ENCODE data around the gene GRIA4.

GRIA4 gene

GRCh38 chr11:105690467-105690866 lies 80.6 kb downstream of the GRIA4 start:
- H2AFZ ChIP-seq (ENCODE audit: low read depth, low read length): no peak overlapping the region
- no peak overlapping the region for H3K4me3 ChIP-seq (ENCODE audit: low read length)
- no peak overlapping the region for H3K27ac ChIP-seq (ENCODE audit: low read length)
- TF ChIP-seq CTCF (IDR thresholded peaks at IDR 0.05; ENCODE audit: low read depth, low read length) (no peak), EZH2phosphoT487 (IDR thresholded peaks at IDR 0.05; ENCODE audit: low read depth) (no peak)
- H3K36me3 ChIP-seq (replicated peaks; ENCODE audit: low read depth, low read length): no peaks in the 10 kb centered on the region
- no peaks in the 10 kb centered on the region for H3K9me3 ChIP-seq (ENCODE audit: insufficient read depth, low read length)
- no peaks in the 10 kb centered on the region for H4K20me1 ChIP-seq (ENCODE audit: insufficient read depth, low read length)
- no peak overlapping the region for H3K4me2 ChIP-seq (ENCODE audit: low read length)
- no peaks in the 10 kb centered on the region for H3K79me2 ChIP-seq (ENCODE audit: low read length)
- no peaks in the 10 kb centered on the region for H3K4me1 ChIP-seq (ENCODE audit: low read length)
- H3K9ac ChIP-seq (ENCODE audit: low read length): no peak overlapping the region
- no peaks in the 10 kb centered on the region for H3K27me3 ChIP-seq (ENCODE audit: low read depth, low read length)

GRCh38 chr11:105693075-105693759 lies 83.3 kb downstream of the GRIA4 start:
- no peaks in the 10 kb centered on the region for H3K36me3 ChIP-seq (replicated peaks; ENCODE audit: low read depth, low read length)
- no peak overlapping the region for H3K9ac ChIP-seq (ENCODE audit: low read length)
- no peak overlapping the region for H3K27ac ChIP-seq (ENCODE audit: low read length)
- no peak overlapping the region for H3K4me2 ChIP-seq (ENCODE audit: low read length)
- H2AFZ ChIP-seq (ENCODE audit: low read depth, low read length): no peak overlapping the region
- no peak overlapping the region for H3K4me3 ChIP-seq (ENCODE audit: low read length)
- TF ChIP-seq CTCF (IDR thresholded peaks at IDR 0.05; ENCODE audit: low read depth, low read length) (no peak), EZH2phosphoT487 (IDR thresholded peaks at IDR 0.05; ENCODE audit: low read depth) (no peak)
- H4K20me1 ChIP-seq (ENCODE audit: insufficient read depth, low read length): no peaks in the 10 kb centered on the region
- no peaks in the 10 kb centered on the region for H3K27me3 ChIP-seq (ENCODE audit: low read depth, low read length)
- peaks cover 4% of the 10 kb centered on the region; the same call in 1 of the 2 replicates for H3K4me1 ChIP-seq (ENCODE audit: low read length)
- H3K9me3 ChIP-seq (ENCODE audit: insufficient read depth, low read length): no peaks in the 10 kb centered on the region
- H3K79me2 ChIP-seq (ENCODE audit: low read length): no peaks in the 10 kb centered on the region

GRCh38 chr11:105696000-105696399 lies 86.1 kb downstream of the GRIA4 start:
- Histone ChIP-seq H3K4me3 (ENCODE audit: low read length) (no peak overlapping the region), H3K79me2 (ENCODE audit: low read length) (no peaks in the 10 kb centered on the region), H3K27ac (ENCODE audit: low read length) (no peak overlapping the region), H3K4me1 (ENCODE audit: low read length) (peaks cover 4% of the 10 kb centered on the region; the same call in 1 of the 2 replicates), H4K20me1 (ENCODE audit: insufficient read depth, low read length) (no peaks in the 10 kb centered on the region), H3K4me2 (ENCODE audit: low read length) (no peak overlapping the region), H3K9ac (ENCODE audit: low read length) (no peak overlapping the region), H3K9me3 (ENCODE audit: insufficient read depth, low read length) (no peaks in the 10 kb centered on the region), H2AFZ (ENCODE audit: low read depth, low read length) (no peak overlapping the region), H3K27me3 (ENCODE audit: low read depth, low read length) (no peaks in the 10 kb centered on the region), H3K36me3 (replicated peaks; ENCODE audit: low read depth, low read length) (no peaks in the 10 kb centered on the region)
- no peak for TF ChIP-seq EZH2phosphoT487 (IDR thresholded peaks at IDR 0.05; ENCODE audit: low read depth)
- no peak for TF ChIP-seq CTCF (IDR thresholded peaks at IDR 0.05; ENCODE audit: low read depth, low read length)

DNA sequence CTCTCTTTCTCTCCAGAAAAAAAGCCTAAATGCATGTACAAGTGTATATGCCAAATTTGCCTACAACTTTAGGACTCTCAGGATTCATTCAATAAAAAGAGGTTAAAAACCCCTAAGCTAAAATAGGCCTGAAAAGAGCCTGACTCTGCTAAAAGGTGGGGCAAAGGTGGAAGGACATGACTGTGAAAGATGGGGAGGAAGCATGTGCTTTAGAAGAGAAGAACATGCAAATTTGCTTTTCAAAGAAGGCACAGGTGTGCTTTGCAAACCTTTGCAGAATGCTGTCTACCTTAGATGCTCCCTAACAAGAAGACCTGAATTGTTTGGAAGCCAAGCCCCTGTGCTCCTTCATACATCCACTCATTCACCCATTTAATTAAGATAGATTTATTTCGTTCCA lies 87.4 kb downstream of the GRIA4 start:
- Histone ChIP-seq H4K20me1 (ENCODE audit: insufficient read depth, low read length) (no peaks in the 10 kb centered on the region), H3K9me3 (ENCODE audit: insufficient read depth, low read length) (no peaks in the 10 kb centered on the region), H3K4me3 (ENCODE audit: low read length) (no peak overlapping the region), H3K27ac (ENCODE audit: low read length) (no peak overlapping the region), H3K9ac (ENCODE audit: low read length) (no peak overlapping the region), H3K79me2 (ENCODE audit: low read length) (no peaks in the 10 kb centered on the region), H3K27me3 (ENCODE audit: low read depth, low read length) (no peaks in the 10 kb centered on the region), H3K4me2 (ENCODE audit: low read length) (no peak overlapping the region), H2AFZ (ENCODE audit: low read depth, low read length) (no peak overlapping the region), H3K36me3 (replicated peaks; ENCODE audit: low read depth, low read length) (no peaks in the 10 kb centered on the region), H3K4me1 (ENCODE audit: low read length) (peaks cover 4% of the 10 kb centered on the region; the same call in 1 of the 2 replicates)
- no peak for TF ChIP-seq CTCF (IDR thresholded peaks at IDR 0.05; ENCODE audit: low read depth, low read length)
- no peak for TF ChIP-seq EZH2phosphoT487 (IDR thresholded peaks at IDR 0.05; ENCODE audit: low read depth)
